A549 (cell line): Measurements from ENCODE around the gene INHBC. TPM values are rescaled to one million over a fixed set of nuclear protein-coding genes. Genes with fewer than 3 reads are reported as not detected.

Experiments used
- BHLHE40 ChIP-seq: IDR thresholded peaks from 2 replicates; pipeline ENCODE4 v1.6.1; 2012; ENCODE audit warnings: low read depth, low read length, inconsistent platforms
- CBX2 ChIP-seq: fragments of 200-600 bp; sonication (generic); IDR thresholded peaks from 2 replicates; pipeline ENCODE4 v1.6.1; 2016; ENCODE audit warnings: low read depth, mild to moderate bottlenecking, borderline replicate concordance
- CBX8 ChIP-seq: fragments of 200-600 bp; sonication (generic); IDR thresholded peaks from 2 replicates; pipeline ENCODE4 v1.6.1; 2016
- CEBPB ChIP-seq, 2 experiments: fragments of >200 bp in 1 of 2; sonication (Bioruptor Twin) in 1 of 2; formaldehyde crosslinking in 1 of 2; IDR thresholded peaks; 2 replicates each; pipeline ENCODE4 v1.6.1; 2012 to 2016
- CHD2 ChIP-seq: fragments of 150-350 bp; IDR thresholded peaks from 2 replicates; pipeline ENCODE4 v1.6.1; 2014; ENCODE audit warnings: low read length; ENCODE audit not compliant: partially characterized antibody
- CHD4 ChIP-seq: fragments of 200-600 bp; sonication (generic); IDR thresholded peaks from 2 replicates; pipeline ENCODE4 v1.6.1; 2016; ENCODE audit warnings: antibody characterized with exemption, mild to moderate bottlenecking, borderline replicate concordance
- EHMT2 ChIP-seq: fragments of 200-600 bp; sonication (generic); IDR thresholded peaks from 2 replicates; pipeline ENCODE4 v1.6.1; 2016; ENCODE audit warnings: antibody characterized with exemption, low read depth, mild to moderate bottlenecking, moderate library complexity
- ESRRA ChIP-seq: fragments of 150-350 bp; IDR thresholded peaks from 2 replicates; pipeline ENCODE4 v1.6.1; 2014; ENCODE audit warnings: mild to moderate bottlenecking, low read length, borderline replicate concordance
- FOSB ChIP-seq: fragments of 250-450 bp; sonication (Bioruptor Pico); IDR thresholded peaks from 2 replicates; pipeline ENCODE4 v1.5.0; 2020; ENCODE audit warnings: mild to moderate bottlenecking, moderate library complexity
- FOSL2 ChIP-seq, 2 experiments: fragments of 450-650 bp in 1 of 2; fragments of >200 bp in 1 of 2; sonication (Bioruptor Twin) in 1 of 2; formaldehyde crosslinking; IDR thresholded peaks; 2 replicates each; pipeline versions ENCODE4 v1.5.0 to v1.6.1; 2016 to 2020; ENCODE audit warnings: mild to moderate bottlenecking in 1 of 2, moderate library complexity in 1 of 2
- FOXS1 ChIP-seq: fragments of 250-450 bp; sonication (Bioruptor Pico); IDR thresholded peaks from 2 replicates; pipeline ENCODE4 v1.5.0; 2020; ENCODE audit warnings: mild to moderate bottlenecking, moderate library complexity
- HEYL ChIP-seq: fragments of 250-450 bp; sonication (Bioruptor Pico); IDR thresholded peaks from 2 replicates; pipeline ENCODE4 v1.8.0; 2021; ENCODE audit warnings: mild to moderate bottlenecking, moderate library complexity
- HOXA7 ChIP-seq: fragments of 250-450 bp; sonication (Bioruptor Pico); IDR thresholded peaks from 2 replicates; pipeline ENCODE4 v1.5.0; 2020; ENCODE audit warnings: mild to moderate bottlenecking, moderate library complexity
- HOXB13 ChIP-seq: fragments of 250-450 bp; sonication (Bioruptor Pico); IDR thresholded peaks from 2 replicates; pipeline ENCODE4 v1.5.0; 2020; ENCODE audit warnings: low read depth, mild to moderate bottlenecking, moderate library complexity
- HOXB5 ChIP-seq: fragments of 250-450 bp; sonication (Bioruptor Pico); IDR thresholded peaks from 2 replicates; pipeline ENCODE4 v1.5.0; 2020; ENCODE audit warnings: mild to moderate bottlenecking, moderate library complexity
- JUN ChIP-seq, 2 experiments: fragments of >200 bp; sonication (Bioruptor Twin); formaldehyde crosslinking; IDR thresholded peaks; 2 replicates in 1 of 2; 3 replicates in 1 of 2; pipeline ENCODE4 v1.6.1; 2016 to 2017
- JUNB ChIP-seq: fragments of >200 bp; sonication (Bioruptor Twin); formaldehyde crosslinking; IDR thresholded peaks from 2 replicates; pipeline ENCODE4 v1.6.1; 2016
- KDM1A ChIP-seq: fragments of 200-600 bp; sonication (generic); IDR thresholded peaks from 2 replicates; pipeline ENCODE4 v1.6.1; 2016; ENCODE audit warnings: low read depth, mild to moderate bottlenecking
- KDM5A ChIP-seq: fragments of 200-600 bp; sonication (generic); IDR thresholded peaks from 2 replicates; pipeline ENCODE4 v1.6.1; 2016; ENCODE audit warnings: antibody characterized with exemption, mild to moderate bottlenecking
- MYC ChIP-seq: IDR thresholded peaks from 2 replicates; pipeline ENCODE4 v1.6.1; 2012; ENCODE audit warnings: mild to moderate bottlenecking, inconsistent platforms, low read length, improper control_type of control experiment, borderline replicate concordance
- NPAS2 ChIP-seq: fragments of 250-450 bp; sonication (Bioruptor Pico); IDR thresholded peaks from 2 replicates; pipeline ENCODE4 v1.8.0; 2022; ENCODE audit warnings: mild to moderate bottlenecking, moderate library complexity, borderline replicate concordance
- POLR2A ChIP-seq: IDR thresholded peaks from 2 replicates; pipeline ENCODE4 v1.6.1; 2012; ENCODE audit warnings: mild to moderate bottlenecking, low read length
- POLR2AphosphoS2 ChIP-seq: conservative IDR thresholded peaks from 2 replicates; pipeline ENCODE4 v1.6.1; 2012; ENCODE audit warnings: low read length, improper control_type of control experiment, inconsistent platforms
- RAD21 ChIP-seq, 2 experiments: fragments of >200 bp in 1 of 2; sonication (Bioruptor Twin) in 1 of 2; formaldehyde crosslinking in 1 of 2; IDR thresholded peaks in 1 of 2; conservative IDR thresholded peaks in 1 of 2; 2 replicates in 1 of 2; 3 replicates in 1 of 2; pipeline ENCODE4 v1.6.1; 2012 to 2018; ENCODE audit warnings: inconsistent platforms in 1 of 2
- RARB ChIP-seq: fragments of 250-450 bp; sonication (Bioruptor Pico); IDR thresholded peaks from 2 replicates; pipeline ENCODE4 v1.8.0; 2021; ENCODE audit warnings: mild to moderate bottlenecking, moderate library complexity
- RCOR1 ChIP-seq: fragments of 150-350 bp; IDR thresholded peaks from 2 replicates; pipeline ENCODE4 v1.6.1; 2014; ENCODE audit warnings: antibody characterized with exemption, low read length, low read depth
- RNF2 ChIP-seq: fragments of 200-600 bp; sonication (generic); IDR thresholded peaks from 2 replicates; pipeline ENCODE4 v1.6.1; 2016; ENCODE audit warnings: low read depth, mild to moderate bottlenecking, antibody characterized with exemption, moderate library complexity, borderline replicate concordance
- SMC3 ChIP-seq: fragments of >200 bp; sonication (Bioruptor Twin); formaldehyde crosslinking; IDR thresholded peaks from 3 replicates; pipeline ENCODE4 v1.6.1; 2018; ENCODE audit warnings: inconsistent platforms
- TFCP2L1 ChIP-seq: fragments of 250-450 bp; sonication (Bioruptor Pico); IDR thresholded peaks from 2 replicates; pipeline ENCODE4 v1.5.0; 2021; ENCODE audit warnings: mild to moderate bottlenecking
- TP53 ChIP-seq: fragments of 250-450 bp; sonication (Bioruptor Pico); IDR thresholded peaks from 2 replicates; pipeline ENCODE4 v1.5.0; 2021; ENCODE audit warnings: mild to moderate bottlenecking, moderate library complexity
- ZC3H11A ChIP-seq: fragments of 450-650 bp; IDR thresholded peaks from 2 replicates; pipeline ENCODE4 v1.6.1; 2014; ENCODE audit warnings: antibody characterized with exemption, mild to moderate bottlenecking
- ZFP36 ChIP-seq: fragments of 450-650 bp; IDR thresholded peaks from 2 replicates; pipeline ENCODE4 v1.6.1; 2014; ENCODE audit warnings: borderline replicate concordance; ENCODE audit not compliant: partially characterized antibody
- ZNF302 ChIP-seq: fragments of 250-450 bp; sonication (Bioruptor Pico); IDR thresholded peaks from 2 replicates; pipeline ENCODE4 v1.9.0; 2021; ENCODE audit warnings: inconsistent platforms, mild to moderate bottlenecking, moderate library complexity
- ZSCAN20 ChIP-seq: fragments of 250-450 bp; sonication (Bioruptor Pico); IDR thresholded peaks from 2 replicates; pipeline ENCODE4 v1.8.0; 2022; ENCODE audit warnings: mild to moderate bottlenecking, moderate library complexity
- polyA plus RNA-seq, 4 experiments: library from polyadenylated mRNA; depleted of rRNA in 3 of 4; stranded (reverse); fragments of >200 nt; fragmentation: RNase III in 1 of 4; extraction: RNeasy Plus Mini Kit Qiagen cat#74134 plus additional on column Dnase treatment in 1 of 4; gene quantifications; 2 replicates in 3 of 4; 3 replicates in 1 of 4; pipeline ENCODE4 v1.2.3, GENCODE V29; 2011 to 2017
- TF ChIP-seq, protein P1 (sequence below): fragments of 450-650 bp; IDR thresholded peaks from 2 replicates; pipeline ENCODE4 v1.6.1; 2014; ENCODE audit warnings: antibody characterized with exemption
- TF ChIP-seq, protein P2 (sequence below): IDR thresholded peaks from 2 replicates; pipeline ENCODE4 v1.6.1; 2012
- TF ChIP-seq, protein P3 (sequence below): fragments of 200-600 bp; sonication (generic); IDR thresholded peaks from 2 replicates; pipeline ENCODE4 v1.6.1; 2016; ENCODE audit warnings: antibody characterized with exemption, mild to moderate bottlenecking, moderate library complexity
- TF ChIP-seq, protein P4 (sequence below): fragments of >200 bp; sonication (Bioruptor Twin); formaldehyde crosslinking; IDR thresholded peaks from 2 replicates; pipeline ENCODE4 v1.6.1; 2016
- TF ChIP-seq, protein P5 (sequence below): fragments of >200 bp; sonication (Bioruptor Twin); formaldehyde crosslinking; IDR thresholded peaks from 3 replicates; pipeline ENCODE4 v1.6.1; 2016
- TF ChIP-seq, protein P6 (sequence below): fragments of 150-350 bp; IDR thresholded peaks from 2 replicates; pipeline ENCODE4 v1.6.1; 2014; ENCODE audit warnings: low read depth, mild to moderate bottlenecking, low read length

Gene INHBC
- polyA plus RNA-seq, 2 of the 4 experiments (the other 2 are of a cell fraction) = 0.08 TPM; not detected in 1

DNA sequence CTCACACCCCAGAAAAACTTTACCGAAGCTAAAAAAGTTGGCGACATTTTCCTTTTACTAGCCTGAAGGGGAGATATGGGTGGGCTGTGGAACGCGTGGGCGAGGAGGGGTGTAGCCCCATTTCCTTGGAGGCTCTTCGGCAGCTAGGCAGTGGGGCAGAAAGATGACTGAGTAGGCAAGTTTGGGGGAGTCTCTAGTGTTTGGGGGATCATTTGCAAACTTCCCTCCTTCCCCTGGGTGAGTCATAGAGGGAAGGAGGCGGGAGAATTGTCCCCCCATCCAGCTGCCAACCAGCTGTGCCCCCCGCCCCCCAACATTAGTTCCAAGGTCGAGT is 27.3 kb downstream of the INHBC start (continued):
- no peak for TF ChIP-seq SMC3
- TF ChIP-seq POLR2A = no peak
- TF ChIP-seq TP53 (CRISPR knock-in tag) = no peak
- TF ChIP-seq CHD4 = no peak
- TF ChIP-seq CBX2 = no peak
- no peak for TF ChIP-seq HEYL (CRISPR knock-in tag)
- TF ChIP-seq ZFP36 = no peak
- TF ChIP-seq RNF2 = no peak
- TF ChIP-seq, protein P1, sequence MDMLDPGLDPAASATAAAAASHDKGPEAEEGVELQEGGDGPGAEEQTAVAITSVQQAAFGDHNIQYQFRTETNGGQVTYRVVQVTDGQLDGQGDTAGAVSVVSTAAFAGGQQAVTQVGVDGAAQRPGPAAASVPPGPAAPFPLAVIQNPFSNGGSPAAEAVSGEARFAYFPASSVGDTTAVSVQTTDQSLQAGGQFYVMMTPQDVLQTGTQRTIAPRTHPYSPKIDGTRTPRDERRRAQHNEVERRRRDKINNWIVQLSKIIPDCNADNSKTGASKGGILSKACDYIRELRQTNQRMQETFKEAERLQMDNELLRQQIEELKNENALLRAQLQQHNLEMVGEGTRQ = no peak
- no peak for TF ChIP-seq CBX8
- TF ChIP-seq RCOR1 = no peak
- TF ChIP-seq JUN (IDR thresholded peaks at IDR 0.05) = peak in 1 of 2 experiments; percentile 35; a peak in 1 of 5 replicates
- TF ChIP-seq TFCP2L1 (CRISPR knock-in tag) = no peak; the same call in 1 of the 2 replicates
- TF ChIP-seq ZSCAN20 (CRISPR knock-in tag) = no peak
- no peak for TF ChIP-seq KDM5A
- no peak for TF ChIP-seq BHLHE40
- TF ChIP-seq KDM1A = no peak
- no peak for TF ChIP-seq RARB (CRISPR knock-in tag)
- no peak; the same call in 1 of the 2 replicates for TF ChIP-seq FOSL2 (IDR thresholded peaks at IDR 0.05)
- TF ChIP-seq FOSL2 (CRISPR knock-in tag; IDR thresholded peaks at IDR 0.05) = peak; percentile 82
- TF ChIP-seq EHMT2 = no peak
- TF ChIP-seq CHD2 = no peak
- TF ChIP-seq ZC3H11A = no peak
- no peak for TF ChIP-seq CEBPB (IDR thresholded peaks at IDR 0.05)
- TF ChIP-seq, protein P2, sequence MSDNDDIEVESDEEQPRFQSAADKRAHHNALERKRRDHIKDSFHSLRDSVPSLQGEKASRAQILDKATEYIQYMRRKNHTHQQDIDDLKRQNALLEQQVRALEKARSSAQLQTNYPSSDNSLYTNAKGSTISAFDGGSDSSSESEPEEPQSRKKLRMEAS = no peak
- TF ChIP-seq, protein P3, sequence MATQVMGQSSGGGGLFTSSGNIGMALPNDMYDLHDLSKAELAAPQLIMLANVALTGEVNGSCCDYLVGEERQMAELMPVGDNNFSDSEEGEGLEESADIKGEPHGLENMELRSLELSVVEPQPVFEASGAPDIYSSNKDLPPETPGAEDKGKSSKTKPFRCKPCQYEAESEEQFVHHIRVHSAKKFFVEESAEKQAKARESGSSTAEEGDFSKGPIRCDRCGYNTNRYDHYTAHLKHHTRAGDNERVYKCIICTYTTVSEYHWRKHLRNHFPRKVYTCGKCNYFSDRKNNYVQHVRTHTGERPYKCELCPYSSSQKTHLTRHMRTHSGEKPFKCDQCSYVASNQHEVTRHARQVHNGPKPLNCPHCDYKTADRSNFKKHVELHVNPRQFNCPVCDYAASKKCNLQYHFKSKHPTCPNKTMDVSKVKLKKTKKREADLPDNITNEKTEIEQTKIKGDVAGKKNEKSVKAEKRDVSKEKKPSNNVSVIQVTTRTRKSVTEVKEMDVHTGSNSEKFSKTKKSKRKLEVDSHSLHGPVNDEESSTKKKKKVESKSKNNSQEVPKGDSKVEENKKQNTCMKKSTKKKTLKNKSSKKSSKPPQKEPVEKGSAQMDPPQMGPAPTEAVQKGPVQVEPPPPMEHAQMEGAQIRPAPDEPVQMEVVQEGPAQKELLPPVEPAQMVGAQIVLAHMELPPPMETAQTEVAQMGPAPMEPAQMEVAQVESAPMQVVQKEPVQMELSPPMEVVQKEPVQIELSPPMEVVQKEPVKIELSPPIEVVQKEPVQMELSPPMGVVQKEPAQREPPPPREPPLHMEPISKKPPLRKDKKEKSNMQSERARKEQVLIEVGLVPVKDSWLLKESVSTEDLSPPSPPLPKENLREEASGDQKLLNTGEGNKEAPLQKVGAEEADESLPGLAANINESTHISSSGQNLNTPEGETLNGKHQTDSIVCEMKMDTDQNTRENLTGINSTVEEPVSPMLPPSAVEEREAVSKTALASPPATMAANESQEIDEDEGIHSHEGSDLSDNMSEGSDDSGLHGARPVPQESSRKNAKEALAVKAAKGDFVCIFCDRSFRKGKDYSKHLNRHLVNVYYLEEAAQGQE = no peak
- no peak for TF ChIP-seq ZNF302 (CRISPR knock-in tag)
- TF ChIP-seq, protein P4, sequence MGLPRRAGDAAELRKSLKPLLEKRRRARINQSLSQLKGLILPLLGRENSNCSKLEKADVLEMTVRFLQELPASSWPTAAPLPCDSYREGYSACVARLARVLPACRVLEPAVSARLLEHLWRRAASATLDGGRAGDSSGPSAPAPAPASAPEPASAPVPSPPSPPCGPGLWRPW = no peak
- TF ChIP-seq HOXB5 = no peak
- TF ChIP-seq JUNB = no peak; the same call in 1 of the 2 replicates
- no peak for TF ChIP-seq HOXB13 (CRISPR knock-in tag)
- TF ChIP-seq POLR2AphosphoS2 = no peak
- TF ChIP-seq, protein P5, sequence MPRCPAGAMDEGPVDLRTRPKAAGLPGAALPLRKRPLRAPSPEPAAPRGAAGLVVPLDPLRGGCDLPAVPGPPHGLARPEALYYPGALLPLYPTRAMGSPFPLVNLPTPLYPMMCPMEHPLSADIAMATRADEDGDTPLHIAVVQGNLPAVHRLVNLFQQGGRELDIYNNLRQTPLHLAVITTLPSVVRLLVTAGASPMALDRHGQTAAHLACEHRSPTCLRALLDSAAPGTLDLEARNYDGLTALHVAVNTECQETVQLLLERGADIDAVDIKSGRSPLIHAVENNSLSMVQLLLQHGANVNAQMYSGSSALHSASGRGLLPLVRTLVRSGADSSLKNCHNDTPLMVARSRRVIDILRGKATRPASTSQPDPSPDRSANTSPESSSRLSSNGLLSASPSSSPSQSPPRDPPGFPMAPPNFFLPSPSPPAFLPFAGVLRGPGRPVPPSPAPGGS = peak; percentile 67; the same call in 1 of the 3 replicates
- TF ChIP-seq, protein P6, sequence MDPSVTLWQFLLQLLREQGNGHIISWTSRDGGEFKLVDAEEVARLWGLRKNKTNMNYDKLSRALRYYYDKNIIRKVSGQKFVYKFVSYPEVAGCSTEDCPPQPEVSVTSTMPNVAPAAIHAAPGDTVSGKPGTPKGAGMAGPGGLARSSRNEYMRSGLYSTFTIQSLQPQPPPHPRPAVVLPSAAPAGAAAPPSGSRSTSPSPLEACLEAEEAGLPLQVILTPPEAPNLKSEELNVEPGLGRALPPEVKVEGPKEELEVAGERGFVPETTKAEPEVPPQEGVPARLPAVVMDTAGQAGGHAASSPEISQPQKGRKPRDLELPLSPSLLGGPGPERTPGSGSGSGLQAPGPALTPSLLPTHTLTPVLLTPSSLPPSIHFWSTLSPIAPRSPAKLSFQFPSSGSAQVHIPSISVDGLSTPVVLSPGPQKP = no peak
- no peak for TF ChIP-seq ESRRA
- TF ChIP-seq FOSB (CRISPR knock-in tag) = peak; percentile 39; the same call in 1 of the 2 replicates
- no peak for TF ChIP-seq NPAS2 (CRISPR knock-in tag)
- 0 out of 2 replicates have a peak, but pooled peaks have one; percentile 84 for TF ChIP-seq HOXA7 (CRISPR knock-in tag)
- no peak for TF ChIP-seq MYC
- TF ChIP-seq RAD21 (conservative IDR thresholded peaks at IDR 0.05 in 1 of 2, IDR thresholded peaks at IDR 0.05 in 1 of 2) = no peak
- no peak for TF ChIP-seq FOXS1 (CRISPR knock-in tag)
